Endodermal cell (in vitro differentiated cells): ENCODE results near the gene NRARP. TPM values are rescaled to one million over a fixed set of nuclear protein-coding genes. Genes with fewer than 3 reads are reported as not detected.

Experiments used
- DNase-seq: peaks from one replicate; pipeline ENCODE4 v3.0.0-alpha.2; 2017
- H3K27ac ChIP-seq: 2 replicates; pipeline ENCODE4 v1.5.1; 2013; ENCODE audit warnings: mild to moderate bottlenecking, low read depth, low read length, moderate library complexity
- H3K27me3 ChIP-seq: 2 replicates; pipeline ENCODE4 v1.6.1; 2013; ENCODE audit warnings: mild to moderate bottlenecking, low read length, moderate library complexity; ENCODE audit not compliant: insufficient read depth, control insufficient read depth, poor library complexity, severe bottlenecking
- H3K36me3 ChIP-seq: 2 replicates; pipeline ENCODE4 v1.7.0; 2013; ENCODE audit warnings: mild to moderate bottlenecking, low read length, moderate library complexity; ENCODE audit not compliant: control insufficient read depth, insufficient read depth
- H3K4me1 ChIP-seq: one replicate; pipeline ENCODE4 v1.7.0; 2013; ENCODE audit warnings: low read length; ENCODE audit not compliant: control insufficient read depth, insufficient read depth
- H3K4me3 ChIP-seq: 2 replicates; pipeline ENCODE4 v1.5.1; 2013; ENCODE audit warnings: mild to moderate bottlenecking, low read length, moderate library complexity
- H3K9ac ChIP-seq: 2 replicates; pipeline ENCODE4 v1.6.1; 2013; ENCODE audit warnings: mild to moderate bottlenecking, low read length, moderate library complexity; ENCODE audit not compliant: poor library complexity, severe bottlenecking; ENCODE audit errors: extremely low read depth
- H3K9me3 ChIP-seq: 2 replicates; pipeline ENCODE4 v1.6.1; 2013; ENCODE audit warnings: mild to moderate bottlenecking, low read length, moderate library complexity; ENCODE audit not compliant: control insufficient read depth
- H3K27ac Mint-ChIP-seq: 2 replicates; pipeline ENCODE4 v1.8.0; 2020; ENCODE audit warnings: mixed read lengths
- H3K27me3 Mint-ChIP-seq: 2 replicates; pipeline ENCODE4 v1.8.0; 2021; ENCODE audit warnings: mild to moderate bottlenecking, mixed read lengths; ENCODE audit not compliant: insufficient read depth
- H3K36me3 Mint-ChIP-seq: 2 replicates; pipeline ENCODE4 v1.8.0; 2020; ENCODE audit warnings: low read depth, mixed read lengths
- H3K4me1 Mint-ChIP-seq: 2 replicates; pipeline ENCODE4 v1.8.0; 2020; ENCODE audit warnings: mixed read lengths
- H3K4me3 Mint-ChIP-seq: 2 replicates; pipeline ENCODE4 v1.8.0; 2020; ENCODE audit warnings: mild to moderate bottlenecking, moderate library complexity, mixed read lengths
- H3K9me3 Mint-ChIP-seq: 2 replicates; pipeline ENCODE4 v1.8.0; 2020; ENCODE audit warnings: mild to moderate bottlenecking, mixed read lengths
- WGBS, 2 experiments: methylation state at CpG; one replicate each; pipeline versions ENCODE4 v1.1.5 to v1.1.7; 2013; ENCODE audit warnings: missing lambda C conversion rate in 2 of 2, mixed read lengths in 1 of 2; ENCODE audit not compliant: insufficient coverage in 1 of 2, insufficient read length in 1 of 2; 5-methylcytosine and 5-hydroxymethylcytosine counted together
- total RNA-seq, 2 donors: library from RNA; stranded (reverse); fragmentation: NEBNext Ultra II Directional in 1 of 2; extraction: Animal tissue kit (Norgen Biotek cat#: 25700) in 1 of 2; gene quantifications; 2 replicates in 1 of 2; 3 replicates in 1 of 2; pipeline ENCODE4 v1.2.1, GENCODE V29; 2021
- TF ChIP-seq, protein P1 (sequence below): fragments of 200-600 bp; sonication (generic); conservative IDR thresholded peaks from 2 replicates; pipeline ENCODE4 v1.5.0; 2021; ENCODE audit warnings: antibody characterized with exemption, mild to moderate bottlenecking

The NRARP gene
- total RNA-seq, 2 donors from 2014 or later: 12.1 to 12.9 TPM

DNA sequence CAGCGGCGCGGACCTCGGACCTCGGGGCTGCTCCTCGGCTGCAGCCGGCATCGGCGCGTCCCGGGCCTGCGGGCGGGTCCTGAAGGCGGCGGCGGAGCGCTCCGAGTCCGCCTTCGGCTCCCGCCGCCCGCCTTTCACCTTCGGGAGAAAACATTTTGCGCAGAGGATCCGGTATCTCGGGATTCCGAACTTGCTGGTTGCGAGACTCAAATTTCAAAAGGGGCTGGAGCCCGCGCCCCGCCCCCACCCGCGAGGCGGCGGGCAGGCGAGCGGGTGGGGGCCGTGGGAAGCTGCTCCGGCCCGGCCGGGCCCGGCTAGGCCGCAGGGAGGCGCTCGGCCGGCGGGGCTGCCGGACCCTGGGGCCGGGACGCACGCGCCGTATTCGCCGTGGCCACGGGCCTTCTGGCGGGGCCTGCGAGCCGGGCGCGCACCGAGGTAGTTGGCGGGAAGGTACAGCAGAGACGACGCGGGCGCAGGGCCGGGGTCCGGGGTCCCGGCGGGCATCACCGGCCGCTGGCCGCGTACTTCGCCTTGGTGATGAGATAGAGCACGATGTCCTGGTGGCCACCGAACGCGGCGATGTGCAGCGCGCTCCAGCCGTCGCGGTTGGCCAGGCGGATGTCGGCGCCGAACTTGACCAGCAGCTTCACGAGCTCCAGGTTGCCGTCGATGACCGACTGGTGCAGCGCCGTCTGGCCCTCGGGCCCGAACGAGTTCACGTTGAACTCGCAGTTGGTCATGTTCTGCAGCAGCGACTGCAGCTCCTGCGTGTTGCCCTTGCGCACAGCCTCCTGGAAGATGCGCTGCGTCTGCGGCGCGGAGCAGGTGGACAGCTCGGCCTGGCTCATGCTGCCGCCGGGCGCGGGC, 757 bp downstream of the NRARP start:
- TF ChIP-seq, protein P1, sequence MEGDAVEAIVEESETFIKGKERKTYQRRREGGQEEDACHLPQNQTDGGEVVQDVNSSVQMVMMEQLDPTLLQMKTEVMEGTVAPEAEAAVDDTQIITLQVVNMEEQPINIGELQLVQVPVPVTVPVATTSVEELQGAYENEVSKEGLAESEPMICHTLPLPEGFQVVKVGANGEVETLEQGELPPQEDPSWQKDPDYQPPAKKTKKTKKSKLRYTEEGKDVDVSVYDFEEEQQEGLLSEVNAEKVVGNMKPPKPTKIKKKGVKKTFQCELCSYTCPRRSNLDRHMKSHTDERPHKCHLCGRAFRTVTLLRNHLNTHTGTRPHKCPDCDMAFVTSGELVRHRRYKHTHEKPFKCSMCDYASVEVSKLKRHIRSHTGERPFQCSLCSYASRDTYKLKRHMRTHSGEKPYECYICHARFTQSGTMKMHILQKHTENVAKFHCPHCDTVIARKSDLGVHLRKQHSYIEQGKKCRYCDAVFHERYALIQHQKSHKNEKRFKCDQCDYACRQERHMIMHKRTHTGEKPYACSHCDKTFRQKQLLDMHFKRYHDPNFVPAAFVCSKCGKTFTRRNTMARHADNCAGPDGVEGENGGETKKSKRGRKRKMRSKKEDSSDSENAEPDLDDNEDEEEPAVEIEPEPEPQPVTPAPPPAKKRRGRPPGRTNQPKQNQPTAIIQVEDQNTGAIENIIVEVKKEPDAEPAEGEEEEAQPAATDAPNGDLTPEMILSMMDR: peak; percentile 59
- Mint-ChIP-seq H3K4me1 (peaks cover 27% of the 10 kb centered on the region), H3K9me3 (no peaks in the 10 kb centered on the region), H3K27me3 (peaks cover 39% of the 10 kb centered on the region), H3K36me3 (no peaks in the 10 kb centered on the region), H3K4me3 (peak overlapping the region; percentile 71), H3K27ac (peak overlapping the region; percentile 83)
- peaks cover 55% of the 10 kb centered on the region for H3K27me3 ChIP-seq
- H3K9ac ChIP-seq: peak overlapping the region; percentile 66
- H3K27ac ChIP-seq: peak overlapping the region; percentile 72
- H3K36me3 ChIP-seq: no peaks in the 10 kb centered on the region
- DNase-seq: peak; percentile 85
- H3K4me3 ChIP-seq: peak overlapping the region; percentile 90
- H3K9me3 ChIP-seq: no peaks in the 10 kb centered on the region
- WGBS, 2 experiments: 0 to 2% methylated on average over 32 to 115 of the region's 115 CpGs
- H3K4me1 ChIP-seq: peaks cover 3% of the 10 kb centered on the region

GRCh38 chr9:137300567-137301080, 1.4 kb downstream of the NRARP start:
- peak overlapping the region; percentile 65 for H3K27ac Mint-ChIP-seq
- H3K36me3 Mint-ChIP-seq: no peaks in the 10 kb centered on the region
- Histone ChIP-seq H3K36me3 (no peaks in the 10 kb centered on the region), H3K9me3 (no peaks in the 10 kb centered on the region), H3K9ac (peak overlapping the region; percentile 66), H3K4me1 (peaks cover 3% of the 10 kb centered on the region), H3K27ac (peak overlapping the region; percentile 72), H3K4me3 (peak overlapping the region; percentile 90), H3K27me3 (peaks cover 58% of the 10 kb centered on the region)
- H3K27me3 Mint-ChIP-seq: peaks cover 43% of the 10 kb centered on the region
- 0 to 1% methylated on average over 1 to 25 of the region's 25 CpGs for WGBS, 2 experiments
- H3K9me3 Mint-ChIP-seq: no peaks in the 10 kb centered on the region
- H3K4me1 Mint-ChIP-seq: peaks cover 27% of the 10 kb centered on the region
- DNase-seq: peak; percentile 84
- TF ChIP-seq, protein P1: no peak
- H3K4me3 Mint-ChIP-seq: peak overlapping the region; percentile 71

GRCh38 chr9:137299938-137300337, 2.1 kb downstream of the NRARP start:
- no peaks in the 10 kb centered on the region for H3K9me3 ChIP-seq
- H3K4me3 ChIP-seq: peak overlapping the region; percentile 90
- Mint-ChIP-seq H3K4me3 (peak overlapping the region; percentile 71), H3K9me3 (no peaks in the 10 kb centered on the region), H3K36me3 (no peaks in the 10 kb centered on the region), H3K4me1 (peaks cover 25% of the 10 kb centered on the region), H3K27me3 (peaks cover 44% of the 10 kb centered on the region), H3K27ac (no peak overlapping the region)
- 12 to 17% methylated on average over 11 to 15 of the region's 16 CpGs for WGBS, 2 experiments
- peaks cover 3% of the 10 kb centered on the region for H3K4me1 ChIP-seq
- TF ChIP-seq, protein P1: no peak
- DNase-seq: peak; percentile 73
- no peaks in the 10 kb centered on the region for H3K36me3 ChIP-seq
- H3K27ac ChIP-seq: no peak overlapping the region
- H3K27me3 ChIP-seq: peaks cover 61% of the 10 kb centered on the region
- no peak overlapping the region for H3K9ac ChIP-seq
